GM23338 (cell line): Measurements from ENCODE around the gene TMEM175. TPM values are rescaled to one million over a fixed set of nuclear protein-coding genes. Genes with fewer than 3 reads are reported as not detected.

Source experiments
- ATAC-seq: fragments of 200-7000 bp; cut with Tn5 transposase; 3 replicates; pipeline ENCODE4 v1.9.1; 2020
- DNase-seq: peaks from one replicate; pipeline ENCODE4 v3.0.0-alpha.2; 2015; ENCODE audit warnings: low spot score
- H2AFZ ChIP-seq: fragments of 200-600 bp; sonication (generic); 2 replicates; pipeline ENCODE4 v1.8.0; 2016; ENCODE audit warnings: antibody characterized with exemption, mild to moderate bottlenecking, moderate library complexity
- H3F3A ChIP-seq: fragments of 200-600 bp; sonication (generic); replicated peaks from 2 replicates; pipeline ENCODE4 v1.8.0; 2017; ENCODE audit warnings: antibody characterized with exemption, mixed run types, low read depth
- H3K27ac ChIP-seq: fragments of 200-600 bp; sonication (generic); 2 replicates; pipeline ENCODE4 v1.6.1; 2016; ENCODE audit warnings: low read depth
- H3K27me3 ChIP-seq: fragments of 200-600 bp; sonication (generic); 2 replicates; pipeline ENCODE4 v1.8.0; 2016; ENCODE audit warnings: mild to moderate bottlenecking, mixed run types, moderate library complexity; ENCODE audit not compliant: insufficient read depth
- H3K36me3 ChIP-seq: fragments of 200-600 bp; sonication (generic); 2 replicates; pipeline ENCODE4 v1.8.0; 2016; ENCODE audit warnings: mild to moderate bottlenecking; ENCODE audit not compliant: insufficient read depth
- H3K4me1 ChIP-seq: fragments of 200-600 bp; sonication (generic); 2 replicates; pipeline ENCODE4 v1.8.0; 2016; ENCODE audit warnings: mild to moderate bottlenecking, moderate library complexity; ENCODE audit not compliant: insufficient read depth
- H3K4me2 ChIP-seq: fragments of 200-600 bp; sonication (generic); 2 replicates; pipeline ENCODE4 v1.7.1; 2017; ENCODE audit warnings: mixed run types
- H3K4me3 ChIP-seq: fragments of 200-600 bp; sonication (generic); 2 replicates; pipeline ENCODE4 v1.6.1; 2016; ENCODE audit warnings: mixed run types
- H3K79me2 ChIP-seq: fragments of 200-600 bp; sonication (generic); replicated peaks from 2 replicates; pipeline ENCODE4 v1.8.0; 2017; ENCODE audit warnings: mild to moderate bottlenecking; ENCODE audit not compliant: insufficient read depth
- H3K9me2 ChIP-seq: fragments of 200-600 bp; sonication (generic); 2 replicates; pipeline ENCODE4 v1.8.0; 2017; ENCODE audit not compliant: insufficient read depth
- H4K20me1 ChIP-seq: fragments of 200-600 bp; sonication (generic); replicated peaks from 2 replicates; pipeline ENCODE4 v1.8.0; 2017; ENCODE audit warnings: mild to moderate bottlenecking; ENCODE audit not compliant: insufficient read depth
- H3K27ac Mint-ChIP-seq: 2 replicates; pipeline ENCODE4 v1.8.0; 2020; ENCODE audit warnings: inconsistent platforms, mild to moderate bottlenecking, moderate library complexity, mixed read lengths
- H3K27me3 Mint-ChIP-seq: 3 replicates; pipeline ENCODE4 v1.8.0; 2022; ENCODE audit warnings: low read depth, mild to moderate bottlenecking, moderate library complexity, mixed read lengths, inconsistent platforms; ENCODE audit not compliant: insufficient read depth, poor library complexity
- H3K36me3 Mint-ChIP-seq: 3 replicates; pipeline ENCODE4 v1.8.0; 2021; ENCODE audit warnings: low read depth, mild to moderate bottlenecking, inconsistent platforms, moderate library complexity, mixed read lengths
- H3K4me1 Mint-ChIP-seq: 3 replicates; pipeline ENCODE4 v1.8.0; 2020; ENCODE audit warnings: mild to moderate bottlenecking, inconsistent platforms, mixed read lengths
- H3K4me3 Mint-ChIP-seq: 3 replicates; pipeline ENCODE4 v1.8.0; 2021; ENCODE audit warnings: moderate library complexity, mild to moderate bottlenecking, inconsistent platforms, mixed read lengths
- H3K9me3 Mint-ChIP-seq: 3 replicates; pipeline ENCODE4 v1.8.0; 2020; ENCODE audit warnings: moderate library complexity, mild to moderate bottlenecking, inconsistent platforms, mixed read lengths
- CTCF ChIP-seq, 2 experiments: fragments of 200-600 bp in 1 of 2; sonication (generic) in 1 of 2; conservative IDR thresholded peaks; 2 replicates each; pipeline versions ENCODE4 v1.5.1 to v1.6.1; 2016 to 2017; ENCODE audit warnings: antibody characterized with exemption in 2 of 2, low read depth in 2 of 2, mild to moderate bottlenecking in 2 of 2, moderate library complexity in 1 of 2
- EZH2 ChIP-seq: fragments of 200-600 bp; sonication (generic); IDR thresholded peaks from one replicate; pipeline ENCODE4 v1.8.0; 2017; ENCODE audit warnings: antibody characterized with exemption, mild to moderate bottlenecking, low read depth; ENCODE audit not compliant: unreplicated experiment
- JUNB ChIP-seq: IDR thresholded peaks from one replicate; pipeline ENCODE4 v1.6.1; 2016; ENCODE audit warnings: antibody characterized with exemption; ENCODE audit not compliant: unreplicated experiment
- NANOG ChIP-seq: IDR thresholded peaks from 2 replicates; pipeline ENCODE4 v1.6.1; 2016; ENCODE audit warnings: antibody characterized with exemption, borderline replicate concordance
- REST ChIP-seq: IDR thresholded peaks from one replicate; pipeline ENCODE4 v1.6.1; 2018; ENCODE audit warnings: antibody characterized with exemption; ENCODE audit not compliant: unreplicated experiment
- ZNF114 ChIP-seq: fragments of 250-450 bp; sonication (Bioruptor Pico); IDR thresholded peaks from 2 replicates; pipeline ENCODE4 v1.5.0; 2020; ENCODE audit warnings: mild to moderate bottlenecking, moderate library complexity
- ZNF331 ChIP-seq: fragments of 250-450 bp; sonication (Bioruptor Pico); IDR thresholded peaks from 2 replicates; pipeline ENCODE4 v1.5.0; 2020; ENCODE audit warnings: low read depth, mild to moderate bottlenecking, moderate library complexity
- polyA plus RNA-seq: library from polyadenylated mRNA; unstranded; fragments of >200 nt; fragmentation: Nextera tagmentation; extraction: Ambion mirVana; gene quantifications from 2 replicates; pipeline ENCODE4 v1.2.1, GENCODE V29; 2016
- total RNA-seq: library from RNA; depleted of rRNA; stranded (reverse); fragments of >200 nt; shearing (Covaris generic); gene quantifications from 2 replicates; pipeline ENCODE4 v1.2.3, GENCODE V29; 2014
- TF ChIP-seq, protein P1 (sequence below): IDR thresholded peaks from 2 replicates; pipeline ENCODE4 v1.6.1; 2016; ENCODE audit warnings: antibody characterized with exemption

TMEM175 gene
- total and polyA plus RNA-seq, 2 experiments from 2014 or later: 8.0 to 11.4 TPM

DNA sequence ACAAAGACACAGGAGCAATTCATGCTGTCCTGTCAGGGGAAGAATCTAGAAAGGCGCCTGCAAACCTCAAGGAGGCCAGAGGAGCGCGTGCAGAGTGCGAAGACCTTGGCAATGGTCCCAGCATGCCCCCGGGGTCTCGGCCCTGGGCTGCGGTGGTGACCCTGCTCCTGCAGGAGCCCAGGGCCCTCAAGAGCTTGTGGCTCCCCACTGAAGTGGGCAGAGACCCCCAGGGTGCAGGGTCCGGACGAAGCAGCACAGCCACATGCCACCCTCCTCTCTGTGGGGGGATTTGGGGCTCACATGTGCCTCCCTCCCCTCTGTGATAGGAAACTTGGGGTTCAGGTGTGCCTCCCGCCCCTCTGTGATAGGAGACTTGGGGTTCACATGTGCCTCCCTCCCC, 39.5 kb upstream of the TMEM175 start (continued):
- TF ChIP-seq CTCF (conservative IDR thresholded peaks at IDR 0.05; ENCODE audit: low read depth in 2 of 2): no peak

GRCh38 chr4:893276-893994, 38.8 kb upstream of the TMEM175 start:
- Histone ChIP-seq H3K4me1 (no peaks in the 10 kb centered on the region), H3F3A (0 out of 2 replicates have a peak, but pooled peaks cover 3% of the 10 kb centered on the region), H3K79me2 (no peaks in the 10 kb centered on the region), H3K9me2 (no peaks in the 10 kb centered on the region), H2AFZ (no peak overlapping the region), H4K20me1 (no peaks in the 10 kb centered on the region; the same call in 1 of the 2 replicates), H3K4me3 (no peak overlapping the region), H3K27me3 (no peaks in the 10 kb centered on the region), H3K36me3 (no peaks in the 10 kb centered on the region), H3K27ac (no peak overlapping the region), H3K4me2 (no peak overlapping the region)
- Mint-ChIP-seq H3K36me3 (no peaks in the 10 kb centered on the region; the same call in 2 of the 3 replicates), H3K4me3 (no peak overlapping the region), H3K27me3 (peaks cover 11% of the 10 kb centered on the region), H3K27ac (no peak overlapping the region; the same call in 1 of the 2 replicates), H3K9me3 (no peaks in the 10 kb centered on the region), H3K4me1 (no peaks in the 10 kb centered on the region)
- no peak for ATAC-seq
- TF ChIP-seq NANOG (no peak), EZH2 (no peak), JUNB (no peak), REST (no peak), ZNF331 (CRISPR knock-in tag) (no peak), ZNF114 (no peak), CTCF (conservative IDR thresholded peaks at IDR 0.05; ENCODE audit: low read depth in 2 of 2) (no peak)
- TF ChIP-seq, protein P1, sequence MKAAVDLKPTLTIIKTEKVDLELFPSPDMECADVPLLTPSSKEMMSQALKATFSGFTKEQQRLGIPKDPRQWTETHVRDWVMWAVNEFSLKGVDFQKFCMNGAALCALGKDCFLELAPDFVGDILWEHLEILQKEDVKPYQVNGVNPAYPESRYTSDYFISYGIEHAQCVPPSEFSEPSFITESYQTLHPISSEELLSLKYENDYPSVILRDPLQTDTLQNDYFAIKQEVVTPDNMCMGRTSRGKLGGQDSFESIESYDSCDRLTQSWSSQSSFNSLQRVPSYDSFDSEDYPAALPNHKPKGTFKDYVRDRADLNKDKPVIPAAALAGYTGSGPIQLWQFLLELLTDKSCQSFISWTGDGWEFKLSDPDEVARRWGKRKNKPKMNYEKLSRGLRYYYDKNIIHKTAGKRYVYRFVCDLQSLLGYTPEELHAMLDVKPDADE: no peak
- no peak for DNase-seq
